Measurements from ENCODE around the gene RFT1. TPM values are rescaled to one million over a fixed set of nuclear protein-coding genes. Genes with fewer than 3 reads are reported as not detected.

RFT1 gene
- total and polyA plus RNA-seq, 2 of the 13 experiments (the other 11 are each of a cell fraction or from before 2014, with no cell fraction given) = 23.2 to 37.0 TPM

- TF ChIP-seq POGK (CRISPR knock-in tag; conservative IDR thresholded peaks at IDR 0.05) (peak; percentile 64; the same call in 1 of the 2 replicates), MTERF4 (CRISPR knock-in tag; IDR thresholded peaks at IDR 0.05) (no peak), ZNF12 (CRISPR knock-in tag; IDR thresholded peaks at IDR 0.05) (no peak), ZNF382 (CRISPR knock-in tag; IDR thresholded peaks at IDR 0.05; ENCODE audit: borderline replicate concordance) (no peak), HOMEZ (CRISPR knock-in tag; IDR thresholded peaks at IDR 0.05; ENCODE audit: low read depth) (0 out of 2 replicates have a peak, but pooled peaks have one; percentile 18), TFDP1 (CRISPR knock-in tag; IDR thresholded peaks at IDR 0.05; ENCODE audit: borderline replicate concordance) (peak; percentile 71; the same call in 1 of the 2 replicates), ZNF766 (CRISPR knock-in tag; IDR thresholded peaks at IDR 0.05; ENCODE audit: borderline replicate concordance) (no peak; the same call in 1 of the 2 replicates), ZNF446 (CRISPR knock-in tag; IDR thresholded peaks at IDR 0.05) (no peak), SIN3B (IDR thresholded peaks at IDR 0.05; ENCODE audit: low read length) (no peak), MAFG (CRISPR knock-in tag; IDR thresholded peaks at IDR 0.05) (no peak), SNRNP70 (IDR thresholded peaks at IDR 0.05; ENCODE audit: low read depth, low read length) (no peak), AHDC1 (CRISPR knock-in tag; IDR thresholded peaks at IDR 0.05; ENCODE audit: borderline replicate concordance) (peak; percentile 64; the same call in 1 of the 2 replicates), DBP (CRISPR knock-in tag; IDR thresholded peaks at IDR 0.05; ENCODE audit: not compliant biosample characterization) (no peak), GABPB1 (CRISPR knock-in tag; IDR thresholded peaks at IDR 0.05) (peak; percentile 90)
Measured at GRCh38 chr3:53072653-53073552, 57.3 kb downstream of the RFT1 start (continued).
